ENCODE data around the gene SMIM7. TPM values are rescaled to one million over a fixed set of nuclear protein-coding genes. Genes with fewer than 3 reads are reported as not detected.

The SMIM7 gene
- total RNA-seq, 2 experiments from 2014 or later, result 44.3 to 47.4 TPM

DNA sequence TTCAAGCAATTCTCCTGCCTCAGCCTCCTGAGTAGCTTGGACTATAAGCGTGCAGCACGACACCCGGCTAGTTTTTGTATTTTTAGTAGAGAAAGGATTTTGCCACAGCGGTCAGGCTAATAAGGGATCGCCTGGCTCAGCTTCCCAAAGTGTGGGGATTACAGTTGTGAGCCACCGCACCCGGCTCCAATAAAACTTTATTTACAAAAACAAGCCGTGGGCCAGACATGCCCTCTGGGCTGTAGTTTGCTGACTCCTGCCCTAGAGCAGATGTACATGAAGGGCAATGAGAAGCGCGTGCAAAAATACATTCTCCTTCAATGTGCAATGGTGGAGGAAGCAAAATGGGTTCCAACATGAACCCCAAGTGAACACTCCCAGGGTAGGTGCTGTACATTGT is 18.2 kb downstream of the SMIM7 start:
- Mint-ChIP-seq H3K9me3 (no peaks in the 10 kb centered on the region), H3K4me3 (no peak overlapping the region), H3K4me1 (ENCODE audit: low read depth) (peaks cover 17% of the 10 kb centered on the region), H3K27ac (no peak overlapping the region), H3K36me3 (ENCODE audit: low read depth) (peaks cover 91% of the 10 kb centered on the region), H3K27me3 (no peaks in the 10 kb centered on the region)
- CTCF ChIA-PET, result no interaction called here
- POLR2A ChIA-PET, result no interaction called here
- Histone ChIP-seq H3K4me3 (ENCODE audit: low read length) (no peak overlapping the region), H3K36me3 (ENCODE audit: insufficient read depth, low read length) (peaks cover 78% of the 10 kb centered on the region), H3K27ac (ENCODE audit: low read depth in 1 of 2, low read length in 2 of 2) (no peak overlapping the region), H3K27me3 (ENCODE audit: control insufficient read depth in 1 of 2, insufficient read depth in 2 of 2, low read length in 2 of 2) (no peaks in the 10 kb centered on the region), H3K4me1 (ENCODE audit: insufficient read depth, low read length) (peaks cover 2% of the 10 kb centered on the region), H3K9me3 (ENCODE audit: control insufficient read depth in 1 of 2, insufficient read depth in 1 of 2, low read length in 2 of 2) (no peaks in the 10 kb centered on the region)
- TF ChIP-seq, protein P1, sequence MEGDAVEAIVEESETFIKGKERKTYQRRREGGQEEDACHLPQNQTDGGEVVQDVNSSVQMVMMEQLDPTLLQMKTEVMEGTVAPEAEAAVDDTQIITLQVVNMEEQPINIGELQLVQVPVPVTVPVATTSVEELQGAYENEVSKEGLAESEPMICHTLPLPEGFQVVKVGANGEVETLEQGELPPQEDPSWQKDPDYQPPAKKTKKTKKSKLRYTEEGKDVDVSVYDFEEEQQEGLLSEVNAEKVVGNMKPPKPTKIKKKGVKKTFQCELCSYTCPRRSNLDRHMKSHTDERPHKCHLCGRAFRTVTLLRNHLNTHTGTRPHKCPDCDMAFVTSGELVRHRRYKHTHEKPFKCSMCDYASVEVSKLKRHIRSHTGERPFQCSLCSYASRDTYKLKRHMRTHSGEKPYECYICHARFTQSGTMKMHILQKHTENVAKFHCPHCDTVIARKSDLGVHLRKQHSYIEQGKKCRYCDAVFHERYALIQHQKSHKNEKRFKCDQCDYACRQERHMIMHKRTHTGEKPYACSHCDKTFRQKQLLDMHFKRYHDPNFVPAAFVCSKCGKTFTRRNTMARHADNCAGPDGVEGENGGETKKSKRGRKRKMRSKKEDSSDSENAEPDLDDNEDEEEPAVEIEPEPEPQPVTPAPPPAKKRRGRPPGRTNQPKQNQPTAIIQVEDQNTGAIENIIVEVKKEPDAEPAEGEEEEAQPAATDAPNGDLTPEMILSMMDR (IDR thresholded peaks at IDR 0.05), result no peak
- ATAC-seq (ENCODE audit: poor library complexity) (no peak), DNase-seq (no peak)
- intact Hi-C loops (cut with DNase I, micrococcal nuclease), result no loop called here

DNA sequence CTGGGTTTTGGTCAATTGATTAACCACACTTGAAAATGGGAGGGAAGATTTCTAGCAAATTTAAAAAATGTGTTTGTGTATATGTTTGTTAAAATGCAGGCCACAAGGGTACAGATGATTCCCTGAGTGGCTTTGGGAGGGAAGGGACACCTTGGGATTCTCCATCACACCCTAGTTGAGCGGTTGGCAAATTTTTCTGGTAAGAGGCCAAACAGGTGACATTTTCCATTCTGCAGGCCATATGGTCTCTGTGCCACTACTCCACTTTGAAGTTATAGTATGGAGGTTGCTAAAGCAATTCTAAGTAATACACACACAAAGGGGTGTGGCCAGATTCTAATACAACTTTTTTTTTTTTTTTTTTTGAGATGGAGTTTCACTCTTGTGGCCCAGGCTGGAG is 19.0 kb downstream of the SMIM7 start:
- intact Hi-C loops (cut with DNase I, micrococcal nuclease), result no loop called here
- Mint-ChIP-seq H3K27ac (no peak overlapping the region), H3K9me3 (no peaks in the 10 kb centered on the region), H3K36me3 (ENCODE audit: low read depth) (peaks cover 86% of the 10 kb centered on the region), H3K27me3 (no peaks in the 10 kb centered on the region), H3K4me1 (ENCODE audit: low read depth) (peaks cover 17% of the 10 kb centered on the region), H3K4me3 (no peak overlapping the region)
- ChIA-PET CTCF (no interaction called here), POLR2A (no interaction called here)
- Histone ChIP-seq H3K4me3 (ENCODE audit: low read length) (no peak overlapping the region), H3K36me3 (ENCODE audit: insufficient read depth, low read length) (peaks cover 77% of the 10 kb centered on the region), H3K4me1 (ENCODE audit: insufficient read depth, low read length) (peaks cover 2% of the 10 kb centered on the region), H3K27ac (ENCODE audit: low read depth in 1 of 2, low read length in 2 of 2) (no peak overlapping the region), H3K27me3 (ENCODE audit: control insufficient read depth in 1 of 2, insufficient read depth in 2 of 2, low read length in 2 of 2) (no peaks in the 10 kb centered on the region), H3K9me3 (ENCODE audit: control insufficient read depth in 1 of 2, insufficient read depth in 1 of 2, low read length in 2 of 2) (no peaks in the 10 kb centered on the region)
- DNase-seq (no peak), ATAC-seq (ENCODE audit: poor library complexity) (no peak)
- TF ChIP-seq, protein P1 (IDR thresholded peaks at IDR 0.05), result no peak

- Histone ChIP-seq H3K36me3 (ENCODE audit: insufficient read depth, low read length) (peaks cover 64% of the 10 kb centered on the region), H3K4me3 (ENCODE audit: low read length) (no peak overlapping the region), H3K27ac (ENCODE audit: low read depth in 1 of 2, low read length in 2 of 2) (no peak overlapping the region), H3K27me3 (ENCODE audit: control insufficient read depth in 1 of 2, insufficient read depth in 2 of 2, low read length in 2 of 2) (no peaks in the 10 kb centered on the region), H3K9me3 (ENCODE audit: control insufficient read depth in 1 of 2, insufficient read depth in 1 of 2, low read length in 2 of 2) (no peaks in the 10 kb centered on the region), H3K4me1 (ENCODE audit: insufficient read depth, low read length) (peaks cover 2% of the 10 kb centered on the region)
- CTCF ChIA-PET, result interaction anchor here (0.7 to 1.2 kb wide), 2 partner anchors 9 to 21 kb away, joined by 3 to 4 read pairs; no protein-coding TSS in a partner anchor
- intact Hi-C loops (cut with DNase I, micrococcal nuclease), result no loop called here
- Mint-ChIP-seq H3K9me3 (no peaks in the 10 kb centered on the region), H3K36me3 (ENCODE audit: low read depth) (peaks cover 79% of the 10 kb centered on the region), H3K27ac (peak overlapping the region; percentile 2), H3K4me1 (ENCODE audit: low read depth) (peaks cover 14% of the 10 kb centered on the region), H3K27me3 (no peaks in the 10 kb centered on the region), H3K4me3 (no peak overlapping the region)
- TF ChIP-seq, protein P1 (IDR thresholded peaks at IDR 0.05), result no peak
- POLR2A ChIA-PET, result interaction anchor here (1.7 kb wide), 1 partner anchor 10 kb away, joined by 7 read pairs; the partner anchor contains the start of gene MED26
- ATAC-seq (ENCODE audit: poor library complexity) (no peak), DNase-seq (no peak)
Measured at GRCh38 chr19:16638666-16639065, 21.3 kb downstream of the SMIM7 start.
